A549 (cell line): ENCODE measurements around the gene KLF16.

Experiments used
- HOXA7 ChIP-seq: fragments of 250-450 bp; sonication (Bioruptor Pico); IDR thresholded peaks from 2 replicates; pipeline ENCODE4 v1.5.0; 2020; ENCODE audit warnings: mild to moderate bottlenecking, moderate library complexity
- MAX ChIP-seq: IDR thresholded peaks from 2 replicates; pipeline ENCODE4 v1.6.1; 2012

GRCh38 chr19:1910177-1910576 lies 46.8 kb upstream of the KLF16 start:
- no peak for TF ChIP-seq HOXA7
- TF ChIP-seq MAX, result no peak
